Ectodermal cell (in vitro differentiated cells): ENCODE measurements around the gene LRP1B.

Experiments used
- H3K27ac ChIP-seq: 2 replicates; pipeline ENCODE4 v1.7.0; 2013; ENCODE audit warnings: mild to moderate bottlenecking, low read depth, low read length; ENCODE audit not compliant: insufficient read depth, poor library complexity, severe bottlenecking
- H3K27me3 ChIP-seq: 2 replicates; pipeline ENCODE4 v1.7.0; 2013; ENCODE audit warnings: mild to moderate bottlenecking, low read length; ENCODE audit not compliant: insufficient read depth, control insufficient read depth, poor library complexity, severe bottlenecking
- H3K36me3 ChIP-seq: one replicate; pipeline ENCODE4 v1.7.0; 2013; ENCODE audit warnings: low read length; ENCODE audit not compliant: control insufficient read depth, insufficient read depth
- H3K4me1 ChIP-seq: one replicate; pipeline ENCODE4 v1.7.0; 2013; ENCODE audit warnings: low read length; ENCODE audit not compliant: control insufficient read depth, insufficient read depth
- H3K4me3 ChIP-seq: 2 replicates; pipeline ENCODE4 v1.7.0; 2013; ENCODE audit warnings: low read depth, low read length, control low read depth; ENCODE audit not compliant: insufficient read depth
- H3K9me3 ChIP-seq: 2 replicates; pipeline ENCODE4 v1.7.0; 2013; ENCODE audit warnings: mild to moderate bottlenecking, low read length, moderate library complexity; ENCODE audit not compliant: control insufficient read depth
- WGBS, 2 experiments: methylation state at CpG; one replicate each; pipeline ENCODE4 v1.1.7; 2013; ENCODE audit warnings: missing lambda C conversion rate in 2 of 2; 5-methylcytosine and 5-hydroxymethylcytosine counted together

LRP1B gene

GRCh38 chr2:141767691-141768090 lies 363.1 kb downstream of the LRP1B start:
- 78% methylated on average over 1 of the region's 1 CpG; no CpG with 5 or more reads in 1 of the 2 experiments for WGBS, 2 experiments
- H3K36me3 ChIP-seq = no peaks in the 10 kb centered on the region
- H3K9me3 ChIP-seq = no peaks in the 10 kb centered on the region
- H3K27ac ChIP-seq = no peak overlapping the region
- H3K4me1 ChIP-seq = no peaks in the 10 kb centered on the region
- no peaks in the 10 kb centered on the region for H3K27me3 ChIP-seq
- H3K4me3 ChIP-seq = no peak overlapping the region

- H3K36me3 ChIP-seq = no peaks in the 10 kb centered on the region
- no peaks in the 10 kb centered on the region for H3K9me3 ChIP-seq
- no peak overlapping the region for H3K27ac ChIP-seq
- no peaks in the 10 kb centered on the region for H3K27me3 ChIP-seq
- H3K4me1 ChIP-seq = no peaks in the 10 kb centered on the region
- H3K4me3 ChIP-seq = no peak overlapping the region
- 88 to 100% methylated on average over 1 to 2 of the region's 2 CpGs for WGBS, 2 experiments
Observed at GRCh38 chr2:141767051-141767450, 363.8 kb downstream of the LRP1B start.

GRCh38 chr2:141766225-141766624 lies 364.6 kb downstream of the LRP1B start:
- no peak overlapping the region for H3K4me3 ChIP-seq
- H3K27ac ChIP-seq = no peak overlapping the region
- no peaks in the 10 kb centered on the region for H3K4me1 ChIP-seq
- no peaks in the 10 kb centered on the region for H3K9me3 ChIP-seq
- 78 to 89% methylated on average over 2 of the region's 2 CpGs for WGBS, 2 experiments
- no peaks in the 10 kb centered on the region for H3K27me3 ChIP-seq
- no peaks in the 10 kb centered on the region for H3K36me3 ChIP-seq

- H3K27ac ChIP-seq = no peak overlapping the region
- no peaks in the 10 kb centered on the region for H3K9me3 ChIP-seq
- WGBS, 2 experiments = 89 to 93% methylated on average over 1 of the region's 1 CpG
- H3K4me3 ChIP-seq = no peak overlapping the region
- no peaks in the 10 kb centered on the region for H3K36me3 ChIP-seq
- H3K27me3 ChIP-seq = no peaks in the 10 kb centered on the region
- H3K4me1 ChIP-seq = no peaks in the 10 kb centered on the region
Observed at GRCh38 chr2:141748616-141749015, 382.2 kb downstream of the LRP1B start.

GRCh38 chr2:141741652-141742051 lies 389.2 kb downstream of the LRP1B start:
- H3K4me3 ChIP-seq = no peak overlapping the region
- H3K27me3 ChIP-seq = no peaks in the 10 kb centered on the region
- no peak overlapping the region for H3K27ac ChIP-seq
- H3K9me3 ChIP-seq = no peaks in the 10 kb centered on the region
- no peaks in the 10 kb centered on the region for H3K4me1 ChIP-seq
- no peaks in the 10 kb centered on the region for H3K36me3 ChIP-seq
- WGBS, 2 experiments = 91 to 100% methylated on average over 2 of the region's 3 CpGs

GRCh38 chr2:141737492-141738255 lies 393.1 kb downstream of the LRP1B start:
- Histone ChIP-seq H3K4me3 (no peak overlapping the region), H3K36me3 (no peaks in the 10 kb centered on the region), H3K9me3 (no peaks in the 10 kb centered on the region), H3K4me1 (no peaks in the 10 kb centered on the region), H3K27ac (no peak overlapping the region), H3K27me3 (no peaks in the 10 kb centered on the region)
- WGBS, 2 experiments = 57 to 60% methylated on average over 3 of the region's 3 CpGs

- no peak overlapping the region for H3K27ac ChIP-seq
- no peaks in the 10 kb centered on the region for H3K9me3 ChIP-seq
- no peak overlapping the region for H3K4me3 ChIP-seq
- no peaks in the 10 kb centered on the region for H3K4me1 ChIP-seq
- 91 to 94% methylated on average over 2 of the region's 2 CpGs for WGBS, 2 experiments
- H3K27me3 ChIP-seq = no peaks in the 10 kb centered on the region
- H3K36me3 ChIP-seq = no peaks in the 10 kb centered on the region
Observed at GRCh38 chr2:141736466-141736865, 394.4 kb downstream of the LRP1B start.

GRCh38 chr2:141728886-141729285 lies 401.9 kb downstream of the LRP1B start:
- Histone ChIP-seq H3K4me1 (peaks cover 8% of the 10 kb centered on the region), H3K36me3 (no peaks in the 10 kb centered on the region), H3K9me3 (no peaks in the 10 kb centered on the region), H3K4me3 (no peak overlapping the region), H3K27me3 (no peaks in the 10 kb centered on the region), H3K27ac (no peak overlapping the region)
- 98 to 100% methylated on average over 1 of the region's 1 CpG for WGBS, 2 experiments

GRCh38 chr2:141728142-141728541 lies 402.7 kb downstream of the LRP1B start:
- Histone ChIP-seq H3K4me3 (no peak overlapping the region), H3K27me3 (no peaks in the 10 kb centered on the region), H3K36me3 (no peaks in the 10 kb centered on the region), H3K4me1 (peaks cover 8% of the 10 kb centered on the region), H3K27ac (no peak overlapping the region), H3K9me3 (no peaks in the 10 kb centered on the region)
- WGBS, 2 experiments = 0 to 28% methylated on average over 1 to 3 of the region's 3 CpGs

- Histone ChIP-seq H3K4me1 (peaks cover 8% of the 10 kb centered on the region), H3K4me3 (no peak overlapping the region), H3K27me3 (no peaks in the 10 kb centered on the region), H3K27ac (no peak overlapping the region), H3K9me3 (no peaks in the 10 kb centered on the region), H3K36me3 (no peaks in the 10 kb centered on the region)
- WGBS, 2 experiments = 95 to 100% methylated on average over 2 to 3 of the region's 3 CpGs
Observed at GRCh38 chr2:141724426-141724825, 406.4 kb downstream of the LRP1B start.
